ENCODE measurements around the gene KRTAP10-9. TPM values are rescaled to one million over a fixed set of nuclear protein-coding genes. Genes with fewer than 3 reads are reported as not detected.
"Not testable (repeated sequence)": the region's sequence is repeated elsewhere in the genome, so short reads cannot be mapped to it uniquely, and the experiment has no call there.

The KRTAP10-9 gene
- total and polyA plus RNA-seq, 2 experiments from 2014 or later: not detected

- no peak for TF ChIP-seq CTCF (IDR thresholded peaks at IDR 0.05; ENCODE audit: low read depth, low read length)
- no peak for DNase-seq (ENCODE audit: low read depth in 1 of 2, low spot score in 1 of 2)
- no peaks in the 10 kb centered on the region for H3K9me3 ChIP-seq (ENCODE audit: low read depth)
- no peak overlapping the region for H3K27ac ChIP-seq
- peaks cover 1% of the 10 kb centered on the region for H3K4me1 ChIP-seq (ENCODE audit: low read depth)
- H3K36me3 ChIP-seq: no peaks in the 10 kb centered on the region
- H3K4me3 ChIP-seq: no peak overlapping the region
- H3K27me3 ChIP-seq: no peaks in the 10 kb centered on the region
These were observed 27.4 kb upstream of the KRTAP10-9 start for GRCh38 chr21:44599264-44600029.

GRCh38 chr21:44600118-44600978 lies 26.5 kb upstream of the KRTAP10-9 start, which contains the start of gene KRTAP10-7:
TSS of gene KRTAP10-7 (plus strand) at chr21:44600597. CDS start at chr21:44600622, 25 bp downstream.
- DNase-seq (ENCODE audit: low read depth in 1 of 2, low spot score in 1 of 2): not testable (repeated sequence)

GRCh38 chr21:44601091-44601490 lies 25.8 kb upstream of the KRTAP10-9 start:
- not testable (repeated sequence) for H3K27me3 ChIP-seq, H3K36me3 ChIP-seq

More at GRCh38 chr21:44600118-44600978, 26.5 kb upstream of the KRTAP10-9 start, which contains the start of gene KRTAP10-7:
- H3K4me3 ChIP-seq; H3K4me1 ChIP-seq (ENCODE audit: low read depth); H3K36me3 ChIP-seq; H3K27ac ChIP-seq; H3K9me3 ChIP-seq (ENCODE audit: low read depth); H3K27me3 ChIP-seq: not testable (repeated sequence)

GRCh38 chr21:44601596-44602462 lies 25.1 kb upstream of the KRTAP10-9 start:
- Histone ChIP-seq H3K27me3 (no peaks in the 10 kb centered on the region), H3K27ac (no peak overlapping the region), H3K4me3 (no peak overlapping the region), H3K9me3 (ENCODE audit: low read depth) (no peaks in the 10 kb centered on the region), H3K4me1 (ENCODE audit: low read depth) (no peaks in the 10 kb centered on the region), H3K36me3 (no peaks in the 10 kb centered on the region)
- DNase-seq (ENCODE audit: low read depth in 1 of 2, low spot score in 1 of 2): no peak
- TF ChIP-seq CTCF (IDR thresholded peaks at IDR 0.05; ENCODE audit: low read depth, low read length): no peak

More at GRCh38 chr21:44601091-44601490, 25.8 kb upstream of the KRTAP10-9 start:
- H3K9me3 ChIP-seq (ENCODE audit: low read depth); H3K4me1 ChIP-seq (ENCODE audit: low read depth); DNase-seq (ENCODE audit: low read depth in 1 of 2, low spot score in 1 of 2); H3K4me3 ChIP-seq; H3K27ac ChIP-seq: not testable (repeated sequence)

- no peak overlapping the region for H3K4me3 ChIP-seq
- DNase-seq (ENCODE audit: low read depth in 1 of 2, low spot score in 1 of 2): no peak
- no peak overlapping the region for H3K27ac ChIP-seq
- no peak for TF ChIP-seq CTCF (IDR thresholded peaks at IDR 0.05; ENCODE audit: low read depth, low read length)
- no peaks in the 10 kb centered on the region for H3K27me3 ChIP-seq
- H3K9me3 ChIP-seq (ENCODE audit: low read depth): no peaks in the 10 kb centered on the region
- no peaks in the 10 kb centered on the region for H3K36me3 ChIP-seq
- no peaks in the 10 kb centered on the region for H3K4me1 ChIP-seq (ENCODE audit: low read depth)
These were observed 24.4 kb upstream of the KRTAP10-9 start for GRCh38 chr21:44602463-44602850.
